Spleen (tissue), 11 donors: ENCODE data around the gene LTBP1. TPM values are rescaled to one million over a fixed set of nuclear protein-coding genes. Genes with fewer than 3 reads are reported as not detected.

Experiments used
- DNase-seq: peaks from one replicate; pipeline ENCODE4 v3.0.0-alpha.2; 2020
- H3K27ac ChIP-seq, 8 donors: fragments of 200-600 bp; sonication (generic) in 7 of 8; 1 replicate in 4 of 8; 2 replicates in 4 of 8; pipeline versions ENCODE4 v1.5.0 to v1.8.0; 2016 to 2021; ENCODE audit warnings: inconsistent platforms in 4 of 8, mild to moderate bottlenecking in 4 of 8, moderate library complexity in 1 of 8
- H3K27me3 ChIP-seq, 7 donors: fragments of 200-600 bp; sonication (generic) in 6 of 7; replicated peaks in 1 of 7; 1 replicate in 4 of 7; 2 replicates in 3 of 7; pipeline versions ENCODE4 v1.5.0 to v1.8.0; 2016 to 2021; ENCODE audit warnings: inconsistent platforms in 3 of 7, mild to moderate bottlenecking in 1 of 7
- H3K36me3 ChIP-seq, 6 donors: fragments of 200-600 bp; sonication (generic) in 5 of 6; 1 replicate in 4 of 6; 2 replicates in 2 of 6; pipeline versions ENCODE4 v1.5.0 to v1.8.0; 2016 to 2021; ENCODE audit warnings: inconsistent platforms in 2 of 6
- H3K4me1 ChIP-seq, 6 donors: fragments of 200-600 bp; sonication (generic) in 5 of 6; 1 replicate in 3 of 6; 2 replicates in 3 of 6; pipeline versions ENCODE4 v1.5.0 to v1.8.0; 2016 to 2021; ENCODE audit warnings: inconsistent platforms in 3 of 6
- H3K4me3 ChIP-seq, 8 donors: fragments of 200-600 bp; sonication (generic) in 7 of 8; 1 replicate in 4 of 8; 2 replicates in 4 of 8; pipeline versions ENCODE4 v1.5.0 to v1.8.0; 2016 to 2021; ENCODE audit warnings: inconsistent platforms in 4 of 8, mild to moderate bottlenecking in 4 of 8, moderate library complexity in 2 of 8
- H3K9me3 ChIP-seq, 8 donors: fragments of 200-600 bp; sonication (generic) in 7 of 8; 1 replicate in 4 of 8; 2 replicates in 4 of 8; pipeline versions ENCODE4 v1.5.0 to v1.8.0; 2016 to 2021; ENCODE audit warnings: inconsistent platforms in 4 of 8
- POLR2A ChIP-seq, 3 donors: fragments of 450-650 bp; IDR thresholded peaks; one replicate each; pipeline ENCODE4 v1.5.1; 2017; ENCODE audit warnings: antibody characterized with exemption in 3 of 3, mild to moderate bottlenecking in 1 of 3
- POLR2AphosphoS5 ChIP-seq, 3 donors: sonication (generic); formaldehyde crosslinking; IDR thresholded peaks; one replicate each; pipeline ENCODE4 v1.5.1; 2017; ENCODE audit warnings: antibody characterized with exemption in 3 of 3
- WGBS, 5 donors: extraction: QIAGEN DNeasy Blood & Tissue Kit in 3 of 5; methylation state at CpG; one replicate each; pipeline versions ENCODE4 v1.1.5 to v1.1.7; 2013 to 2018; 5-methylcytosine and 5-hydroxymethylcytosine counted together
- intact Hi-C: fragments of 100-400 bp; cut with DNase I; formaldehyde crosslinking; loops from one replicate; pipeline ENCODE4 v1.15.0; 2023; ENCODE audit warnings: low total_unique reads
- polyA plus RNA-seq, 3 donors: library from polyadenylated mRNA; stranded (reverse); fragments of 200-250 nt; gene quantifications; one replicate each; pipeline ENCODE4 v1.2.1, GENCODE V29; 2013
- total RNA-seq, 7 donors: library from RNA; depleted of rRNA in 3 of 7; stranded (reverse); fragments of >200 nt in 3 of 7; fragmentation: NEBNext Ultra II Directional in 4 of 7; extraction: Animal tissue kit (Norgen Biotek cat#: 25700) in 4 of 7; gene quantifications; one replicate each; pipeline versions ENCODE4 v1.1.0 to v1.2.1, GENCODE V29; 2016 to 2021
- TF ChIP-seq, protein P1 (sequence below), 11 experiments: fragments of 200-600 bp in 7 of 11; fragments of 450-650 bp in 4 of 11; sonication (generic) in 4 of 11; IDR thresholded peaks in 8 of 11; conservative IDR thresholded peaks in 3 of 11; 1 replicate in 7 of 11; 2 replicates in 4 of 11; pipeline versions ENCODE4 v1.4.0 to v1.8.0; 2016 to 2021; ENCODE audit warnings: antibody characterized with exemption in 11 of 11, inconsistent platforms in 4 of 11, mild to moderate bottlenecking in 1 of 11
- donor health status: healthy with polysubstance abuse.
- donor health status: DM: no; HTN: no; CAD: no; lungs with moderate emphysema.
- donor health status: DM: no; HTN: no; CAD: no.
- donor health status: Bipolar disorder and iron deficiency.
- donor health status: healthy.
- donor health status: DM: no; HTN: no; CAD: no.
- donor health status: DM: yes; HTN: yes; CAD: no.

Gene LTBP1
- total and polyA plus RNA-seq, 10 donors, result 6.8 to 28.0 (median 13.3) TPM

DNA sequence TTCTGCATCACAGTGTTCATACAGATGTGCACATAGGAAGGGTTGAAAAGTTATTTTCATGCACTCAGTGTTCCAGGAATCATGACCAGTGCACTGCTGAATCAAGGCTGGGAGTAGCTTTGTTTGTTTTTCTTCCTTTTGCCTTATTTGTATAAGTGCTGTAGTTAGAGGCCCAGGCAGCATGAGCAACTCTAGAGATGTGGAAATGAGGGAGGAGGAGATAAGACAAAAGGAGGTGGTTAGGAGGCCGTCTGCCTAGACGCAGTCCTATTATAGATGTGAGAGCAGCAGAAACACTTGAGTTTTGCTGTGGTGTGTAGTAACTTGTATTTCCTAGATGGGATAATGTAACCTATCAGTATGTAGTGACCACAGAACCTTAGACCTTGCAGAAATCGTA is 265.4 kb downstream of the LTBP1 start:
- Histone ChIP-seq H3K27ac (no peak overlapping the region), H3K36me3 (no peaks in the 10 kb centered on the region), H3K4me1 (no peaks in the 10 kb centered on the region), H3K4me3 (no peak overlapping the region), H3K9me3 (no peaks in the 10 kb centered on the region), H3K27me3 (no peaks in the 10 kb centered on the region)
- DNase-seq, result no peak
- 73 to 81% (median 77%) methylated on average over 3 of the region's 3 CpGs for WGBS, 5 donors
- no peak for TF ChIP-seq POLR2A (IDR thresholded peaks at IDR 0.05)
- no peak for TF ChIP-seq POLR2AphosphoS5 (IDR thresholded peaks at IDR 0.05)
- TF ChIP-seq, protein P1, sequence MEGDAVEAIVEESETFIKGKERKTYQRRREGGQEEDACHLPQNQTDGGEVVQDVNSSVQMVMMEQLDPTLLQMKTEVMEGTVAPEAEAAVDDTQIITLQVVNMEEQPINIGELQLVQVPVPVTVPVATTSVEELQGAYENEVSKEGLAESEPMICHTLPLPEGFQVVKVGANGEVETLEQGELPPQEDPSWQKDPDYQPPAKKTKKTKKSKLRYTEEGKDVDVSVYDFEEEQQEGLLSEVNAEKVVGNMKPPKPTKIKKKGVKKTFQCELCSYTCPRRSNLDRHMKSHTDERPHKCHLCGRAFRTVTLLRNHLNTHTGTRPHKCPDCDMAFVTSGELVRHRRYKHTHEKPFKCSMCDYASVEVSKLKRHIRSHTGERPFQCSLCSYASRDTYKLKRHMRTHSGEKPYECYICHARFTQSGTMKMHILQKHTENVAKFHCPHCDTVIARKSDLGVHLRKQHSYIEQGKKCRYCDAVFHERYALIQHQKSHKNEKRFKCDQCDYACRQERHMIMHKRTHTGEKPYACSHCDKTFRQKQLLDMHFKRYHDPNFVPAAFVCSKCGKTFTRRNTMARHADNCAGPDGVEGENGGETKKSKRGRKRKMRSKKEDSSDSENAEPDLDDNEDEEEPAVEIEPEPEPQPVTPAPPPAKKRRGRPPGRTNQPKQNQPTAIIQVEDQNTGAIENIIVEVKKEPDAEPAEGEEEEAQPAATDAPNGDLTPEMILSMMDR (IDR thresholded peaks at IDR 0.05 in 8 of 11, conservative IDR thresholded peaks at IDR 0.05 in 3 of 11), result no peak
- intact Hi-C loops, result no loop called here

DNA sequence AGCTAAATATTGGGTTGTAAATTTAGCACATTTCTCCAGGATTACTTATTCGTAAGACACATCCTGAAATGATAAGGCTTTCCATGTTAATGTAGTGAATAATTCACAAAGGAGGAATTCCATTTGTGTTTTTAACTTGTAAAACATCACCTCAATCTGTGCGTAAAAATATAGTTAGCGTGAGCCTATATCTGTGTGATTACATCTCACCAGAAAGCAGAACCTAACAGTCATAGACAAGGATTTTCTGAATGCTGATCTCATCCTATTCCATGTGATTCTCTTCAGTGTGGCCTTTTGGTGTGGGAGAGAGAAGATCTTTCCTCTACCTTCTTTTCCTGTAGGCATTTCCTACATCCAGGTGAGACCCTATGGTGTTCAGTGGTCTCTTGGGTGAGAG is 266.5 kb downstream of the LTBP1 start:
- intact Hi-C loops, result no loop called here

DNA sequence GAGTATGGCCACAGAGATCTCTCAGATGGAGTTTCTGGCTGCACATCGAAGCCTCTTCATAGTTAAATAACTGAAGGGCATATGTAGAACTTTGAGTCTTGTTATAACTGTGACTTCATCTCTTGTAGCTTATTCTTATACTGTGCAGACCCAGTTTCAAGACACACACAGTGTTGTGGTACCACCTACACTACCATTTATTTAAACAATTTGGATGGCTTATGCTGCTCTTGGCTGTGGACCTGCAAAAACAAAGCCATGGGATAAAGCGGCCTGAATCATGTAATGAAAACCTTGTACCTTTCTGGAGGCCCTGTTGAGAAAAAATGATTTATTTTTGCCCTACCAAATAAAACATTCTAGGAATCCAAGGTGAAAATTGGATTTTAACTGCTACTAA is 266.9 kb downstream of the LTBP1 start:
- no peak overlapping the region for H3K27ac ChIP-seq
- intact Hi-C loops, result no loop called here
- H3K36me3 ChIP-seq, result no peaks in the 10 kb centered on the region
- TF ChIP-seq POLR2A (IDR thresholded peaks at IDR 0.05) (no peak), POLR2AphosphoS5 (IDR thresholded peaks at IDR 0.05) (no peak)
- TF ChIP-seq, protein P1 (IDR thresholded peaks at IDR 0.05 in 8 of 11, conservative IDR thresholded peaks at IDR 0.05 in 3 of 11), result no peak
- H3K4me1 ChIP-seq, result no peaks in the 10 kb centered on the region
- H3K9me3 ChIP-seq, result no peaks in the 10 kb centered on the region
- WGBS, 5 donors, result 83 to 99% (median 95%) methylated on average over 2 of the region's 2 CpGs
- no peak overlapping the region for H3K4me3 ChIP-seq
- no peak for DNase-seq
- no peaks in the 10 kb centered on the region for H3K27me3 ChIP-seq

More for the DNA sequence above, 266.5 kb downstream of the LTBP1 start:
- no peaks in the 10 kb centered on the region for H3K36me3 ChIP-seq
- no peak overlapping the region for H3K4me3 ChIP-seq
- no peaks in the 10 kb centered on the region for H3K9me3 ChIP-seq
- TF ChIP-seq POLR2AphosphoS5 (IDR thresholded peaks at IDR 0.05) (no peak), POLR2A (IDR thresholded peaks at IDR 0.05) (no peak)
- TF ChIP-seq, protein P1 (IDR thresholded peaks at IDR 0.05 in 8 of 11, conservative IDR thresholded peaks at IDR 0.05 in 3 of 11), result no peak
- H3K27ac ChIP-seq, result no peak overlapping the region
- DNase-seq, result no peak
- no peaks in the 10 kb centered on the region for H3K4me1 ChIP-seq
- 91 to 99% (median 97%) methylated on average over 3 of the region's 3 CpGs for WGBS, 5 donors
- no peaks in the 10 kb centered on the region for H3K27me3 ChIP-seq

DNA sequence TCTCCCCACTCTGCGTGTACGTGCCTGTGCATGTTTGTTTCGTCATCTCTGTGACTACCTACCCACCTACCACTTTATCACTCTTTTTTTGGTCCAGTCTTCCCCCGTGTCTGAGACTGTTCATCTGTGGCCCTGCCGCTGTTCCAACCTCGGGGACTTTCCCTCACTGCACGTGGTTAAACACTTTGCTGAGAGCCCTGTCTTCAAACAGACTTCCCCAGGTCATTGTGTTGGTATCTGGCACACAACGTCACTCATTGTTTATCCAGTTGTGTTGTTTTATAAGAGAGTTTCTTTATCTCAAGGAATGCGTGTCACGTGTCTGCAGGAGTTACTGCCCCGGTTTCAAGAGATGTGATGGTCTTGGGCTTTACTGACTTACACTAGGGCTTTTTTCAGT is 267.7 kb downstream of the LTBP1 start:
- no peaks in the 10 kb centered on the region for H3K27me3 ChIP-seq
- H3K36me3 ChIP-seq, result no peaks in the 10 kb centered on the region
- no peaks in the 10 kb centered on the region for H3K4me1 ChIP-seq
- no peak overlapping the region for H3K4me3 ChIP-seq
- DNase-seq, result no peak
- H3K9me3 ChIP-seq, result no peaks in the 10 kb centered on the region
- TF ChIP-seq POLR2AphosphoS5 (IDR thresholded peaks at IDR 0.05) (no peak), POLR2A (IDR thresholded peaks at IDR 0.05) (no peak)
- TF ChIP-seq, protein P1 (IDR thresholded peaks at IDR 0.05 in 8 of 11, conservative IDR thresholded peaks at IDR 0.05 in 3 of 11), result no peak
- WGBS, 5 donors, result 76 to 86% (median 81%) methylated on average over 11 of the region's 11 CpGs
- no peak overlapping the region for H3K27ac ChIP-seq
- intact Hi-C loops, result no loop called here
